VCaP (cell line): ENCODE data around the gene PITPNM1.

Source experiments
- H3K27ac ChIP-seq: fragments of 450-650 bp; 2 replicates; pipeline ENCODE4 v1.5.1; 2017
- CTCF ChIP-seq: fragments of 450-650 bp; conservative IDR thresholded peaks from 2 replicates; pipeline ENCODE4 v1.5.1; 2017; ENCODE audit warnings: mild to moderate bottlenecking, moderate library complexity

The PITPNM1 gene

GRCh38 chr11:67534070-67534679 is 29.0 kb upstream of the PITPNM1 start:
- H3K27ac ChIP-seq: no peak overlapping the region
- TF ChIP-seq CTCF: no peak

GRCh38 chr11:67532889-67533288 is 27.7 kb upstream of the PITPNM1 start:
- no peak for TF ChIP-seq CTCF
- H3K27ac ChIP-seq: no peak overlapping the region

GRCh38 chr11:67530282-67530592 is 25.1 kb upstream of the PITPNM1 start:
- no peak for TF ChIP-seq CTCF
- H3K27ac ChIP-seq: no peak overlapping the region

- no peak overlapping the region for H3K27ac ChIP-seq
- no peak for TF ChIP-seq CTCF
Measured at GRCh38 chr11:67528376-67528775, 23.2 kb upstream of the PITPNM1 start.

GRCh38 chr11:67525275-67525976 is 20.3 kb upstream of the PITPNM1 start:
- TF ChIP-seq CTCF: no peak
- no peak overlapping the region for H3K27ac ChIP-seq

- H3K27ac ChIP-seq: no peak overlapping the region
- TF ChIP-seq CTCF: no peak
Measured at GRCh38 chr11:67524480-67524808, 19.3 kb upstream of the PITPNM1 start.

GRCh38 chr11:67523556-67524479 is 18.7 kb upstream of the PITPNM1 start:
- TF ChIP-seq CTCF: no peak
- H3K27ac ChIP-seq: no peak overlapping the region
